Neural progenitor cell (in vitro differentiated cells): ENCODE results near the gene SYTL2.

Experiments
- EZH2 ChIP-seq: fragments of 200-600 bp; sonication (generic); IDR thresholded peaks from 2 replicates; pipeline ENCODE4 v1.6.1; 2017; ENCODE audit warnings: antibody characterized with exemption, mild to moderate bottlenecking, moderate library complexity
- TF ChIP-seq, protein P1 (sequence below): fragments of 200-600 bp; sonication (generic); IDR thresholded peaks from 2 replicates; pipeline ENCODE4 v1.5.1; 2017; ENCODE audit warnings: antibody characterized with exemption, mild to moderate bottlenecking

DNA sequence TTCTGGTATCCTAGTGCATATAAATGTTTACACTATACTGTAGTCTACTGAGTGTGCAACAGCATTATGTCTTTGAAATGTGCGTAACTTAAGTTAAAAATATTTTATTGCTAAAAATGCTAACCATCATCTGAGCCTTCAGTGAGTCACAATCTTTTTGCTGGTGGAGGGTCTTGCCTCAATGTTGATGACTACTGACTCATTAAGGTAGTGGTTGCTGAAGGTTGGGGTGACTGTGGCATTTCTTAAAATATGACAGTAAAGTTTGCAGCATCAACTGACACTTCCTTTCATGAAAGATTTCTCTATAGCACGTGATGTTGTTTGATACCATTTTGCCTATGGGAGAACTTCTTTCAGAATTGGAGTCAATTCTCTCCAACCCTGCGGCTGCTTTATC, 137.5 kb downstream of the SYTL2 start:
- TF ChIP-seq, protein P1, sequence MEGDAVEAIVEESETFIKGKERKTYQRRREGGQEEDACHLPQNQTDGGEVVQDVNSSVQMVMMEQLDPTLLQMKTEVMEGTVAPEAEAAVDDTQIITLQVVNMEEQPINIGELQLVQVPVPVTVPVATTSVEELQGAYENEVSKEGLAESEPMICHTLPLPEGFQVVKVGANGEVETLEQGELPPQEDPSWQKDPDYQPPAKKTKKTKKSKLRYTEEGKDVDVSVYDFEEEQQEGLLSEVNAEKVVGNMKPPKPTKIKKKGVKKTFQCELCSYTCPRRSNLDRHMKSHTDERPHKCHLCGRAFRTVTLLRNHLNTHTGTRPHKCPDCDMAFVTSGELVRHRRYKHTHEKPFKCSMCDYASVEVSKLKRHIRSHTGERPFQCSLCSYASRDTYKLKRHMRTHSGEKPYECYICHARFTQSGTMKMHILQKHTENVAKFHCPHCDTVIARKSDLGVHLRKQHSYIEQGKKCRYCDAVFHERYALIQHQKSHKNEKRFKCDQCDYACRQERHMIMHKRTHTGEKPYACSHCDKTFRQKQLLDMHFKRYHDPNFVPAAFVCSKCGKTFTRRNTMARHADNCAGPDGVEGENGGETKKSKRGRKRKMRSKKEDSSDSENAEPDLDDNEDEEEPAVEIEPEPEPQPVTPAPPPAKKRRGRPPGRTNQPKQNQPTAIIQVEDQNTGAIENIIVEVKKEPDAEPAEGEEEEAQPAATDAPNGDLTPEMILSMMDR, result no peak
- TF ChIP-seq EZH2, result no peak
